ENCODE data around the gene APBA1. TPM values are rescaled to one million over a fixed set of nuclear protein-coding genes. Genes with fewer than 3 reads are reported as not detected.

APBA1 gene
- total and polyA plus RNA-seq, 2 of the 8 experiments (the other 6 are each of a cell fraction or from before 2014, with no cell fraction given): 0.36 to 0.60 TPM

GRCh38 chr9:69647804-69648203, 24.4 kb downstream of the APBA1 start:
- FAIRE-seq (no peak), DNase-seq (ENCODE audit: low read depth in 1 of 2, low spot score in 2 of 2) (no peak)
- Histone ChIP-seq H3K4me2 (ENCODE audit: insufficient read depth in 1 of 2, low read depth in 2 of 2, low read length in 2 of 2) (no peak overlapping the region), H3K4me3 (ENCODE audit: extremely low read depth in 1 of 4, insufficient read depth in 2 of 4, low read depth in 3 of 4, low read length in 4 of 4) (no peak overlapping the region), H2BK5ac (ENCODE audit: low read depth, low read length) (no peak overlapping the region), H4K20me1 (replicated peaks in 1 of 2; ENCODE audit: control insufficient read depth in 1 of 2, insufficient read depth in 2 of 2, low read length in 2 of 2) (no peaks in the 10 kb centered on the region), H3K79me2 (ENCODE audit: control insufficient read depth in 1 of 2, insufficient read depth in 2 of 2, low read length in 2 of 2) (no peaks in the 10 kb centered on the region; a peak in 1 of 4 replicates), H4K91ac (replicated peaks; ENCODE audit: insufficient read length, low read length) (no peak overlapping the region), H2AK5ac (ENCODE audit: low read depth, low read length) (no peak overlapping the region), H3K27me3 (replicated peaks in 1 of 4; ENCODE audit: control insufficient read depth in 3 of 4, extremely low read depth in 1 of 4, insufficient read depth in 3 of 4, low read length in 3 of 4) (no peaks in the 10 kb centered on the region; a peak in 1 of 7 replicates), H2BK20ac (ENCODE audit: low read length) (no peak overlapping the region), H2BK12ac (ENCODE audit: low read depth, low read length) (no peak overlapping the region), H3K18ac (ENCODE audit: extremely low read depth, low read length) (no peak overlapping the region), H3K56ac (replicated peaks; ENCODE audit: insufficient read length, low read depth, low read length) (no peak overlapping the region), H3K9ac (replicated peaks in 1 of 4; ENCODE audit: extremely low read depth in 1 of 4, low read depth in 3 of 4, low read length in 3 of 4) (no peak overlapping the region), H2BK15ac (ENCODE audit: low read length) (no peak overlapping the region), H3K79me1 (ENCODE audit: low read depth, low read length) (no peaks in the 10 kb centered on the region), H4K5ac (ENCODE audit: insufficient read length, low read depth, low read length) (no peak overlapping the region), H2BK120ac (replicated peaks; ENCODE audit: low read depth, low read length) (no peak overlapping the region), H3K4me1 (replicated peaks in 1 of 4; ENCODE audit: control insufficient read depth in 3 of 4, insufficient read depth in 4 of 4, low read length in 3 of 4) (peaks cover 0 to 3% (median 0%) of the 10 kb centered on the region in 4 experiments; a peak in 1 of 7 replicates), H3K9me3 (ENCODE audit: insufficient read depth in 2 of 2, low read depth in 1 of 2, low read length in 1 of 2) (no peaks in the 10 kb centered on the region), H3K36me3 (ENCODE audit: control insufficient read depth in 2 of 4, insufficient read depth in 4 of 4, low read length in 3 of 4) (no peaks in the 10 kb centered on the region), H3K14ac (ENCODE audit: insufficient read length) (no peak overlapping the region), H3K23me2 (ENCODE audit: low read depth, low read length) (no peaks in the 10 kb centered on the region), H4K8ac (ENCODE audit: extremely low read depth, insufficient read depth, low read length) (no peak overlapping the region), H3K23ac (ENCODE audit: insufficient read length) (no peak overlapping the region), H2AFZ (ENCODE audit: low read length) (no peak overlapping the region), H3K4ac (replicated peaks; ENCODE audit: insufficient read length, low read depth, low read length) (no peak overlapping the region), H3K27ac (ENCODE audit: low read depth, low read length) (no peak overlapping the region)
- 90% methylated on average over 3 of the region's 3 CpGs; no CpG with 5 or more reads in 1 of the 2 experiments for WGBS, 2 experiments (ENCODE audit: extremely low coverage in 1 of 2, insufficient coverage in 1 of 2, insufficient read length in 1 of 2, insufficient replicate concordance in 2 of 2, low coverage in 1 of 2, low lambda C conversion rate in 2 of 2, missing lambda C conversion rate in 1 of 2)
- POLR2A ChIA-PET (ENCODE audit: partially characterized antibody): no interaction called here
- no peak for TF ChIP-seq BRCA1 (IDR thresholded peaks at IDR 0.05; ENCODE audit: low read depth, low read length)
- CTCF ChIA-PET (ENCODE audit: partially characterized antibody): interaction anchor here (1.2 to 1.3 kb wide), 2 partner anchors 8 to 24 kb away, joined by 3 to 4 read pairs; no protein-coding TSS in a partner anchor

Data from H1 (cell line).